ENCODE data around the gene DDX3X.

DDX3X gene

GRCh38 chrX:41339148-41339547 lies 5.2 kb downstream of the DDX3X start:
- Histone ChIP-seq H3K4me1 (ENCODE audit: low read length) (peaks cover 23% of the 10 kb centered on the region), H3K4me3 (ENCODE audit: low read length) (no peak overlapping the region), H4K20me1 (ENCODE audit: insufficient read depth, low read length) (peaks cover 92% of the 10 kb centered on the region), H3K9me3 (ENCODE audit: insufficient read depth, low read length) (no peaks in the 10 kb centered on the region), H3K36me3 (replicated peaks; ENCODE audit: low read depth, low read length) (peaks cover 73% of the 10 kb centered on the region), H3K9ac (ENCODE audit: low read length) (no peak overlapping the region), H3K4me2 (ENCODE audit: low read length) (no peak overlapping the region), H3K27me3 (ENCODE audit: low read depth, low read length) (no peaks in the 10 kb centered on the region), H2AFZ (ENCODE audit: low read depth, low read length) (no peak overlapping the region), H3K79me2 (ENCODE audit: low read length) (peaks cover 88% of the 10 kb centered on the region), H3K27ac (ENCODE audit: low read length) (no peak overlapping the region)
- TF ChIP-seq CTCF (IDR thresholded peaks at IDR 0.05; ENCODE audit: low read depth, low read length) (no peak), EZH2phosphoT487 (IDR thresholded peaks at IDR 0.05; ENCODE audit: low read depth) (no peak)

GRCh38 chrX:41344053-41344452 lies 10.1 kb downstream of the DDX3X start:
- no peaks in the 10 kb centered on the region for H3K4me1 ChIP-seq (ENCODE audit: low read length)
- H2AFZ ChIP-seq (ENCODE audit: low read depth, low read length), result no peak overlapping the region
- TF ChIP-seq CTCF (IDR thresholded peaks at IDR 0.05; ENCODE audit: low read depth, low read length) (no peak), EZH2phosphoT487 (IDR thresholded peaks at IDR 0.05; ENCODE audit: low read depth) (no peak)
- H3K27ac ChIP-seq (ENCODE audit: low read length), result no peak overlapping the region
- H3K9me3 ChIP-seq (ENCODE audit: insufficient read depth, low read length), result no peaks in the 10 kb centered on the region
- peaks cover 84% of the 10 kb centered on the region for H3K36me3 ChIP-seq (replicated peaks; ENCODE audit: low read depth, low read length)
- no peak overlapping the region for H3K4me2 ChIP-seq (ENCODE audit: low read length)
- H3K4me3 ChIP-seq (ENCODE audit: low read length), result no peak overlapping the region
- H3K79me2 ChIP-seq (ENCODE audit: low read length), result peaks cover 39% of the 10 kb centered on the region
- no peaks in the 10 kb centered on the region for H3K27me3 ChIP-seq (ENCODE audit: low read depth, low read length)
- no peak overlapping the region for H3K9ac ChIP-seq (ENCODE audit: low read length)
- H4K20me1 ChIP-seq (ENCODE audit: insufficient read depth, low read length), result peaks cover 67% of the 10 kb centered on the region

GRCh38 chrX:41347186-41347585 lies 13.2 kb downstream of the DDX3X start:
- Histone ChIP-seq H3K9ac (ENCODE audit: low read length) (no peak overlapping the region), H3K4me2 (ENCODE audit: low read length) (no peak overlapping the region), H3K4me3 (ENCODE audit: low read length) (no peak overlapping the region), H3K27ac (ENCODE audit: low read length) (no peak overlapping the region), H3K4me1 (ENCODE audit: low read length) (no peaks in the 10 kb centered on the region), H3K27me3 (ENCODE audit: low read depth, low read length) (no peaks in the 10 kb centered on the region), H3K79me2 (ENCODE audit: low read length) (peaks cover 8% of the 10 kb centered on the region), H3K9me3 (ENCODE audit: insufficient read depth, low read length) (no peaks in the 10 kb centered on the region), H2AFZ (ENCODE audit: low read depth, low read length) (no peak overlapping the region), H3K36me3 (replicated peaks; ENCODE audit: low read depth, low read length) (peaks cover 69% of the 10 kb centered on the region), H4K20me1 (ENCODE audit: insufficient read depth, low read length) (peaks cover 54% of the 10 kb centered on the region)
- TF ChIP-seq EZH2phosphoT487 (IDR thresholded peaks at IDR 0.05; ENCODE audit: low read depth) (no peak), CTCF (IDR thresholded peaks at IDR 0.05; ENCODE audit: low read depth, low read length) (no peak)

GRCh38 chrX:41348551-41348950 lies 14.6 kb downstream of the DDX3X start:
- Histone ChIP-seq H3K27me3 (ENCODE audit: low read depth, low read length) (no peaks in the 10 kb centered on the region), H3K4me1 (ENCODE audit: low read length) (no peaks in the 10 kb centered on the region), H2AFZ (ENCODE audit: low read depth, low read length) (no peak overlapping the region), H4K20me1 (ENCODE audit: insufficient read depth, low read length) (peaks cover 40% of the 10 kb centered on the region), H3K36me3 (replicated peaks; ENCODE audit: low read depth, low read length) (peaks cover 55% of the 10 kb centered on the region), H3K27ac (ENCODE audit: low read length) (no peak overlapping the region), H3K79me2 (ENCODE audit: low read length) (no peaks in the 10 kb centered on the region), H3K4me3 (ENCODE audit: low read length) (no peak overlapping the region), H3K9me3 (ENCODE audit: insufficient read depth, low read length) (no peaks in the 10 kb centered on the region), H3K4me2 (ENCODE audit: low read length) (no peak overlapping the region), H3K9ac (ENCODE audit: low read length) (no peak overlapping the region)
- no peak for TF ChIP-seq EZH2phosphoT487 (IDR thresholded peaks at IDR 0.05; ENCODE audit: low read depth)
- no peak for TF ChIP-seq CTCF (IDR thresholded peaks at IDR 0.05; ENCODE audit: low read depth, low read length)

All from OCI-LY3 (cell line).